Vagina (tissue), 2 donors: Measurements from ENCODE around the gene OR5P2. TPM values are rescaled to one million over a fixed set of nuclear protein-coding genes. Genes with fewer than 3 reads are reported as not detected.
"Not testable (repeated sequence)": the region's sequence is repeated elsewhere in the genome, so short reads cannot be mapped to it uniquely, and the experiment has no call there.

Experiments used
- DNase-seq, 2 donors: peaks; one replicate each; pipeline ENCODE4 v3.0.0-alpha.2; 2017; ENCODE audit errors: extremely low spot score in 2 of 2
- H3K27ac ChIP-seq: fragments of 200-600 bp; sonication (generic); one replicate; pipeline ENCODE4 v1.5.1; 2019
- H3K27me3 ChIP-seq: fragments of 200-600 bp; sonication (generic); one replicate; pipeline ENCODE4 v1.5.1; 2019
- H3K36me3 ChIP-seq, 2 donors: fragments of 200-600 bp; sonication (generic); one replicate each; pipeline ENCODE4 v1.5.1; 2017 to 2019
- H3K4me1 ChIP-seq: fragments of 200-600 bp; sonication (generic); one replicate; pipeline ENCODE4 v1.5.1; 2019
- H3K4me3 ChIP-seq, 2 donors: fragments of 200-600 bp; sonication (generic); 1 replicate in 1 of 2; 2 replicates in 1 of 2; pipeline ENCODE4 v1.5.1; 2016 to 2019
- H3K9me3 ChIP-seq: fragments of 200-600 bp; sonication (generic); one replicate; pipeline ENCODE4 v1.5.1; 2019
- POLR2A ChIP-seq, 2 donors: fragments of 450-650 bp; IDR thresholded peaks; one replicate each; pipeline ENCODE4 v1.6.1; 2017; ENCODE audit warnings: antibody characterized with exemption in 2 of 2, mild to moderate bottlenecking in 2 of 2, moderate library complexity in 2 of 2
- POLR2AphosphoS5 ChIP-seq, 2 donors: sonication (generic); formaldehyde crosslinking; IDR thresholded peaks; one replicate each; pipeline ENCODE4 v1.9.0; 2017; ENCODE audit warnings: antibody characterized with exemption in 2 of 2, mild to moderate bottlenecking in 2 of 2, low read depth in 1 of 2; ENCODE audit not compliant: insufficient read depth in 1 of 2
- intact Hi-C: fragments of 100-400 bp; cut with DNase I; formaldehyde crosslinking; loops from one replicate; pipeline ENCODE4 v1.15.1; 2023
- total RNA-seq: library from RNA; depleted of rRNA; stranded (reverse); fragments of >200 nt; gene quantifications from one replicate; pipeline ENCODE4 v1.2.3, GENCODE V29; 2016
- TF ChIP-seq, protein P1 (sequence below), 3 experiments: fragments of 450-650 bp in 2 of 3; fragments of 200-600 bp in 1 of 3; sonication (generic) in 1 of 3; IDR thresholded peaks; one replicate each; pipeline ENCODE4 v1.5.1; 2017 to 2019; ENCODE audit warnings: antibody characterized with exemption in 3 of 3, mild to moderate bottlenecking in 2 of 3, moderate library complexity in 2 of 3

The OR5P2 gene
- total RNA-seq, 1 donor from 2014 or later: not detected

DNA sequence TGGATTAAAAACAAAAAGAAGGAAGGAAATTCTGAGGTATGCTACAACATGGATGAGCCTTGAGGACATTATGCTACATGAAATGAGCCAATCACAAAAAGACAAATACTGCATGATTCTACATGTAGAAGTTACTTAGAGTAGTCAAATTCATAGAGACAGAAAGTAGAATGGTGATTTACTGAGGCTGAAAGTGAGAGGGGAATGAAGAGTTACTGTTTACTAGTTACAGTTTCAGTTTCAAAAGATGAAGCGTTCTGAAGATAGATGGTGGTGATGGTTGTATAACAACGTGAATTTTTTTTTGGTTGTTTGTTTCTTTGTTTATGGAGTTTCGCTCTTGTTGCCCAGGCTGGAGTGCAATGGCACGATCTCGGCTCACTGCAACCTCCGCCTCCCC, 9.5 kb downstream of the OR5P2 start:
- Histone ChIP-seq H3K27me3 (no peaks in the 10 kb centered on the region), H3K36me3 (no peaks in the 10 kb centered on the region), H3K4me1 (no peaks in the 10 kb centered on the region), H3K4me3 (no peak overlapping the region), H3K27ac (no peak overlapping the region), H3K9me3 (no peaks in the 10 kb centered on the region)
- intact Hi-C loops: no loop called here
- no peak for DNase-seq
- TF ChIP-seq, protein P1, sequence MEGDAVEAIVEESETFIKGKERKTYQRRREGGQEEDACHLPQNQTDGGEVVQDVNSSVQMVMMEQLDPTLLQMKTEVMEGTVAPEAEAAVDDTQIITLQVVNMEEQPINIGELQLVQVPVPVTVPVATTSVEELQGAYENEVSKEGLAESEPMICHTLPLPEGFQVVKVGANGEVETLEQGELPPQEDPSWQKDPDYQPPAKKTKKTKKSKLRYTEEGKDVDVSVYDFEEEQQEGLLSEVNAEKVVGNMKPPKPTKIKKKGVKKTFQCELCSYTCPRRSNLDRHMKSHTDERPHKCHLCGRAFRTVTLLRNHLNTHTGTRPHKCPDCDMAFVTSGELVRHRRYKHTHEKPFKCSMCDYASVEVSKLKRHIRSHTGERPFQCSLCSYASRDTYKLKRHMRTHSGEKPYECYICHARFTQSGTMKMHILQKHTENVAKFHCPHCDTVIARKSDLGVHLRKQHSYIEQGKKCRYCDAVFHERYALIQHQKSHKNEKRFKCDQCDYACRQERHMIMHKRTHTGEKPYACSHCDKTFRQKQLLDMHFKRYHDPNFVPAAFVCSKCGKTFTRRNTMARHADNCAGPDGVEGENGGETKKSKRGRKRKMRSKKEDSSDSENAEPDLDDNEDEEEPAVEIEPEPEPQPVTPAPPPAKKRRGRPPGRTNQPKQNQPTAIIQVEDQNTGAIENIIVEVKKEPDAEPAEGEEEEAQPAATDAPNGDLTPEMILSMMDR (IDR thresholded peaks at IDR 0.05): no peak
- TF ChIP-seq POLR2AphosphoS5 (IDR thresholded peaks at IDR 0.05; ENCODE audit: insufficient read depth in 1 of 2, low read depth in 1 of 2) (no peak), POLR2A (IDR thresholded peaks at IDR 0.05) (no peak)

DNA sequence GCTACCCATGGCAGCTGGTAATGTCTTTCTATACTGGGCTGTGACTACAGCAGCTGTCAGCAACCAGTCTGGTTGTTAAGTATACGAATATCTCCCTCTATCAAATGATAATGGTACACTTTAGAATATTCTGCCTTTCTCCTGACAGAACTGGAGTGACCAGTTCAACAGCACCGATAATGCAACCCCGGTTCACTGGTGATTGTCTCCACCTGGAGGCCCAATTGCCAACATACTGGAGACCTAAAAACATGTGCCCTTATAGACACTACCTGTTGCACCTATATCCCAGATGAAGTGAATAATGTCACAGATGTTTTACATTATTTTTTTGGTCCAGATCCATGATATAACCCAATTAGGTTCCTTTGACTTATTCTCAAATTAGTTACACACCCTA, 21.1 kb downstream of the OR5P2 start:
- no peaks in the 10 kb centered on the region for H3K27me3 ChIP-seq
- intact Hi-C loops: no loop called here
- TF ChIP-seq, protein P1 (IDR thresholded peaks at IDR 0.05): no peak
- TF ChIP-seq POLR2A (IDR thresholded peaks at IDR 0.05) (no peak), POLR2AphosphoS5 (IDR thresholded peaks at IDR 0.05; ENCODE audit: insufficient read depth in 1 of 2, low read depth in 1 of 2) (no peak)
- no peak overlapping the region for H3K4me3 ChIP-seq
- H3K27ac ChIP-seq: no peak overlapping the region
- no peaks in the 10 kb centered on the region for H3K9me3 ChIP-seq
- no peaks in the 10 kb centered on the region for H3K36me3 ChIP-seq
- DNase-seq: no peak
- no peaks in the 10 kb centered on the region for H3K4me1 ChIP-seq

DNA sequence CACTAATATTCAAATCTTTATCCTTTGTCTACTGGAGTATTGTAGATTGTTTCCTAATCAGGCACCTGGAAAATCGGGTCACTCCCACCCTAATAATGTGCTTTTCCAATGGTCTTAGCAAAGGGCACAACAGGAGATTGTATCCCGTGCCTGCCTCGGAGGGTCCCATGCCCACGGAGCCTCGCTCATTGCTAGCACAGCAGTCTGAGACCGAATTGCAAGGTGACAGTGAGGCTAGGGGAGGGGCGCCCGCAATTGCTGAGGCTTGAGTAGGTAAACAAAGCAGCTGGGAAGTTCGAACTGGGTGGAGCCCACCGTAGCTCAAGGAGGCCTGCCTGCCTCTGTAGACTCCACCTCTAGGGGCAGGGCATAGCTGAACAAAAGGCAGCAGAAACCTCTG, 32.4 kb downstream of the OR5P2 start:
- H3K27me3 ChIP-seq, H3K36me3 ChIP-seq, intact Hi-C loops, H3K27ac ChIP-seq, H3K9me3 ChIP-seq, H3K4me3 ChIP-seq, H3K4me1 ChIP-seq, DNase-seq: not testable (repeated sequence)

DNA sequence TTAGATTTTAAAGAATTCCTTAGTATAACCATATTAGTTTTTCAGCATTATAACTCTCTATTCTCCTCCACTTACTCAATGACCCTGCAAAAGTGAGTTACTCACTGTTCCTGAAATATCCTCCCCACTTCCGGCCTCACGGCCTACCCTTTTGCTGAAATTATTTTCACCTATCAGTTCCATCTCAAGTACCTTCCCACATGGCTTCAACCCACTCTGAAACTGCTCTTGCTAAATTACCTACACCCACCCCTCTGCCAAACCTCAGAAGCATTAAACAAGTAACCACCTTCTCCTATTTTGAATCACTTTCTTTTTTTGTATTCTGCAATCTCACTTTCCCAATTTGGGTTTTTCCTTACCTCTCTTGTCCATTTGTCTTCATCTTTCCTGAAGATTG, 37.7 kb downstream of the OR5P2 start:
- no peaks in the 10 kb centered on the region for H3K36me3 ChIP-seq
- TF ChIP-seq, protein P1 (IDR thresholded peaks at IDR 0.05): no peak
- TF ChIP-seq POLR2AphosphoS5 (IDR thresholded peaks at IDR 0.05; ENCODE audit: insufficient read depth in 1 of 2, low read depth in 1 of 2) (no peak), POLR2A (IDR thresholded peaks at IDR 0.05) (no peak)
- H3K9me3 ChIP-seq: no peaks in the 10 kb centered on the region
- H3K27me3 ChIP-seq: no peaks in the 10 kb centered on the region
- H3K4me1 ChIP-seq: no peaks in the 10 kb centered on the region
- no peak overlapping the region for H3K4me3 ChIP-seq
- no peak for DNase-seq
- H3K27ac ChIP-seq: no peak overlapping the region
- intact Hi-C loops: no loop called here

DNA sequence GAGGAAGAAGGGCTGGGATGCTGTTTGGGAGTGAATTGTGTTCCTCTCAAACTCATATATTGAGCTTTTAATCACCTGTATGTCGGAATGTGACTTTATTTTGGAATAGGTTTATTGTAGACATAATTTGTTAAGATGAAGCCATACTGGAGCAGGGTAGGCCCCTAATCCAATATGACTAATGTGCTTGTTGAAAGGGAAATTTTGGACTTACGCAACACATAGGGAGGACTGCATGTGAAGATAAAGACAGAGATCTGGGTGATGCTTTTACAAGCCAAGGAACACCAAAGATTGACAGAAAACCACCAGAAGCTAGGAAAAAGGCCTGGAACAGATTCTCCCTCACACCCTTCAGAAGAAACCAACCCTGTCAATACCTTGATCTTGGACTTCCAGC, 47.3 kb downstream of the OR5P2 start:
- TF ChIP-seq POLR2AphosphoS5 (IDR thresholded peaks at IDR 0.05; ENCODE audit: insufficient read depth in 1 of 2, low read depth in 1 of 2) (no peak), POLR2A (IDR thresholded peaks at IDR 0.05) (no peak)
- TF ChIP-seq, protein P1 (IDR thresholded peaks at IDR 0.05): no peak
- Histone ChIP-seq H3K27me3 (no peaks in the 10 kb centered on the region), H3K9me3 (no peaks in the 10 kb centered on the region), H3K27ac (no peak overlapping the region), H3K36me3 (no peaks in the 10 kb centered on the region), H3K4me3 (no peak overlapping the region), H3K4me1 (no peaks in the 10 kb centered on the region)
- DNase-seq: no peak
- intact Hi-C loops: no loop called here

Other genes with a start within 250 kb of the OR5P2 start
- gene CYB5R2, start 123.4 kb downstream of the OR5P2 start, total RNA-seq: 17.7 TPM
- gene OVCH2, start 90.5 kb downstream of the OR5P2 start, total RNA-seq: not detected
- gene OR5P3, start 33.9 kb upstream of the OR5P2 start, total RNA-seq: 1.7 TPM
- not detected for gene OR10A6, start 134.3 kb upstream of the OR5P2 start, total RNA-seq
- not detected for gene OR10A3, start 144.8 kb upstream of the OR5P2 start, total RNA-seq
- gene NLRP10, start 168.5 kb upstream of the OR5P2 start, total RNA-seq: not detected
- 336 TPM for gene EIF3F, start 190.4 kb upstream of the OR5P2 start, total RNA-seq